Esophagus muscularis mucosa (tissue), 4 donors: Measurements from ENCODE around the gene LSM2. TPM values are rescaled to one million over a fixed set of nuclear protein-coding genes. Genes with fewer than 3 reads are reported as not detected.
"Not testable (repeated sequence)": the region's sequence is repeated elsewhere in the genome, so short reads cannot be mapped to it uniquely, and the experiment has no call there.

Experiments used
- DNase-seq: peaks from one replicate; pipeline ENCODE4 v3.0.0-alpha.2; 2017; ENCODE audit errors: extremely low spot score
- H3K27ac ChIP-seq, 4 donors: fragments of 200-600 bp; sonication (generic); replicated peaks in 1 of 4; 1 replicate in 3 of 4; 2 replicates in 1 of 4; pipeline ENCODE4 v1.5.1; 2016 to 2019; ENCODE audit warnings: mild to moderate bottlenecking in 1 of 4
- H3K27me3 ChIP-seq, 4 donors: fragments of 200-600 bp; sonication (generic); one replicate each; pipeline versions ENCODE4 v1.5.1 to v1.6.0; 2016 to 2019
- H3K36me3 ChIP-seq, 4 donors: fragments of 200-600 bp; sonication (generic); one replicate each; pipeline ENCODE4 v1.5.1; 2016 to 2019
- H3K4me1 ChIP-seq, 4 donors: fragments of 200-600 bp; sonication (generic); one replicate each; pipeline ENCODE4 v1.5.1; 2016 to 2019
- H3K4me3 ChIP-seq, 4 donors: fragments of 200-600 bp; sonication (generic); 1 replicate in 2 of 4; 2 replicates in 2 of 4; pipeline ENCODE4 v1.5.1; 2016 to 2019; ENCODE audit warnings: mild to moderate bottlenecking in 4 of 4, moderate library complexity in 1 of 4
- H3K9me3 ChIP-seq, 4 donors: fragments of 200-600 bp; sonication (generic); 1 replicate in 3 of 4; 2 replicates in 1 of 4; pipeline ENCODE4 v1.5.1; 2016 to 2019
- CTCF ChIP-seq, 3 experiments: fragments of 200-600 bp in 2 of 3; fragments of 450-650 bp in 1 of 3; sonication (generic) in 2 of 3; IDR thresholded peaks; one replicate each; pipeline ENCODE4 v1.5.1; 2017 to 2019; ENCODE audit warnings: antibody characterized with exemption in 3 of 3, mild to moderate bottlenecking in 2 of 3, moderate library complexity in 1 of 3
- EP300 ChIP-seq: sonication (generic); formaldehyde crosslinking; IDR thresholded peaks from one replicate; pipeline ENCODE4 v1.6.1; 2017; ENCODE audit warnings: antibody characterized with exemption
- POLR2A ChIP-seq: fragments of 450-650 bp; IDR thresholded peaks from one replicate; pipeline ENCODE4 v1.6.1; 2017; ENCODE audit warnings: antibody characterized with exemption, moderate library complexity, mild to moderate bottlenecking, low read depth
- POLR2AphosphoS5 ChIP-seq, 2 donors: sonication (generic); formaldehyde crosslinking; IDR thresholded peaks; one replicate each; pipeline ENCODE4 v1.6.1; 2017; ENCODE audit warnings: antibody characterized with exemption in 2 of 2
- WGBS: methylation state at CpG from one replicate; pipeline ENCODE4 v1.1.5; 2018; 5-methylcytosine and 5-hydroxymethylcytosine counted together
- intact Hi-C: fragments of 100-400 bp; cut with DNase I; formaldehyde crosslinking; loops from one replicate; pipeline ENCODE4 v1.15.1; 2023
- total RNA-seq, 4 donors: library from RNA; depleted of rRNA; stranded (reverse); fragments of >200 nt; gene quantifications; one replicate each; pipeline versions ENCODE4 v1.1.0 to v1.2.1, GENCODE V29; 2016

The LSM2 gene
- total RNA-seq, 4 donors from 2014 or later = 24.2 to 41.5 (median 32.9) TPM

GRCh38 chr6:31826793-31827285 lies 20.1 kb upstream of the LSM2 start:
- no peaks in the 10 kb centered on the region for H3K36me3 ChIP-seq
- peak overlapping the region; percentile 92 to 97 (median 96) for H3K27ac ChIP-seq
- TF ChIP-seq POLR2AphosphoS5 (IDR thresholded peaks at IDR 0.05) (peak in 1 of 2 donors; percentile 75), POLR2A (peak; percentile 17), EP300 (no peak)
- no peaks in the 10 kb centered on the region for H3K27me3 ChIP-seq
- intact Hi-C loops = no loop called here
- no peaks in the 10 kb centered on the region for H3K9me3 ChIP-seq
- peaks cover 42 to 64% (median 58%) of the 10 kb centered on the region in 4 donors for H3K4me1 ChIP-seq
- peak overlapping the region; percentile 64 to 88 (median 70) for H3K4me3 ChIP-seq
- 2% methylated on average over 13 of the region's 13 CpGs for WGBS
- DNase-seq = peak; percentile 95

- H3K9me3 ChIP-seq = no peaks in the 10 kb centered on the region
- H3K27me3 ChIP-seq = no peaks in the 10 kb centered on the region
- 79% methylated on average over 4 of the region's 4 CpGs for WGBS
- TF ChIP-seq POLR2AphosphoS5 (IDR thresholded peaks at IDR 0.05) (no peak), CTCF (IDR thresholded peaks at IDR 0.05) (no peak), EP300 (no peak), POLR2A (no peak)
- intact Hi-C loops = no loop called here
- peaks cover 41 to 62% (median 58%) of the 10 kb centered on the region in 4 donors for H3K4me1 ChIP-seq
- no peak overlapping the region for H3K4me3 ChIP-seq
- peak overlapping the region; percentile 92 to 97 (median 96) for H3K27ac ChIP-seq
- H3K36me3 ChIP-seq = no peaks in the 10 kb centered on the region
- no peak for DNase-seq
Observed at GRCh38 chr6:31825553-31825952, 18.8 kb upstream of the LSM2 start.

- DNase-seq, H3K4me3 ChIP-seq, H3K9me3 ChIP-seq, H3K36me3 ChIP-seq, H3K27me3 ChIP-seq, intact Hi-C loops: not testable (repeated sequence)
- Histone ChIP-seq H3K27ac (peak overlapping the region; percentile 92 to 97 (median 96)), H3K4me1 (peaks cover 55 to 78% (median 76%) of the 10 kb centered on the region in 4 donors)
- WGBS = 78% methylated on average over 9 of the region's 9 CpGs
Observed at GRCh38 chr6:31823592-31824196, 16.9 kb upstream of the LSM2 start.

GRCh38 chr6:31822036-31822821 lies 15.5 kb upstream of the LSM2 start:
- TF ChIP-seq CTCF (IDR thresholded peaks at IDR 0.05) (no peak), POLR2AphosphoS5 (IDR thresholded peaks at IDR 0.05) (peak; percentile 95 to 97), EP300 (peak; percentile 16), POLR2A (peak; percentile 37)
- Histone ChIP-seq H3K27ac (peak overlapping the region; percentile 92 to 97 (median 96)), H3K27me3 (no peaks in the 10 kb centered on the region), H3K36me3 (no peaks in the 10 kb centered on the region), H3K4me1 (peaks cover 57 to 92% (median 89%) of the 10 kb centered on the region in 4 donors), H3K4me3 (peak overlapping the region; percentile 55 to 71 (median 62)), H3K9me3 (no peaks in the 10 kb centered on the region)
- intact Hi-C loops = no loop called here
- WGBS = 2% methylated on average over 25 of the region's 25 CpGs
- DNase-seq = peak; percentile 98

GRCh38 chr6:31821301-31822035 lies 14.7 kb upstream of the LSM2 start:
- DNase-seq = no peak
- Histone ChIP-seq H3K36me3 (no peaks in the 10 kb centered on the region), H3K27me3 (no peaks in the 10 kb centered on the region), H3K4me3 (peak overlapping the region; percentile 55 to 71 (median 62)), H3K4me1 (peaks cover 56 to 87% (median 85%) of the 10 kb centered on the region in 4 donors), H3K9me3 (no peaks in the 10 kb centered on the region), H3K27ac (peak overlapping the region; percentile 92 to 97 (median 96))
- intact Hi-C loops = no loop called here
- WGBS = 5% methylated on average over 39 of the region's 39 CpGs
- TF ChIP-seq EP300 = no peak
- TF ChIP-seq POLR2A = peak; percentile 44
- TF ChIP-seq POLR2AphosphoS5 (IDR thresholded peaks at IDR 0.05) = peak in 1 of 2 donors; percentile 3

GRCh38 chr6:31820399-31820798 lies 13.6 kb upstream of the LSM2 start:
- intact Hi-C loops, H3K4me3 ChIP-seq, DNase-seq, H3K36me3 ChIP-seq, H3K27me3 ChIP-seq, H3K9me3 ChIP-seq: not testable (repeated sequence)
- Histone ChIP-seq H3K27ac (peak overlapping the region; percentile 92 to 97 (median 96)), H3K4me1 (peaks cover 50 to 76% (median 74%) of the 10 kb centered on the region in 4 donors)
- 87% methylated on average over 10 of the region's 10 CpGs for WGBS
